Measurements from ENCODE around the gene NLRP10.

- no peak for TF ChIP-seq ZFP3 (tag by site-specific recombination; IDR thresholded peaks at IDR 0.05; ENCODE audit: low read depth)
- TF ChIP-seq ZNF221 (tag by site-specific recombination; IDR thresholded peaks at IDR 0.05; ENCODE audit: borderline replicate concordance): no peak
- no peak for TF ChIP-seq ZNF311 (tag by site-specific recombination; IDR thresholded peaks at IDR 0.05; ENCODE audit: borderline replicate concordance)
- TF ChIP-seq ZNF18 (tag by site-specific recombination; IDR thresholded peaks at IDR 0.05): no peak
Observed at GRCh38 chr11:7983832-7984590, 18.8 kb upstream of the NLRP10 start.

All from HEK293 (cell line).